SU-DHL-6 (cell line): ENCODE measurements around the gene HOXA10.

ENCODE experiments used
- CTCF ChIP-seq: fragments of 200-600 bp; sonication (generic); IDR thresholded peaks from one replicate; pipeline ENCODE4 v1.5.1; 2017; ENCODE audit warnings: antibody characterized with exemption, mild to moderate bottlenecking, low read length, moderate library complexity; ENCODE audit not compliant: insufficient read depth, poor library complexity, severe bottlenecking
- EZH2phosphoT487 ChIP-seq: fragments of 200-600 bp; sonication (generic), shearing (Covaris generic); conservative IDR thresholded peaks from 2 replicates; pipeline ENCODE4 v1.6.1; 2018; ENCODE audit warnings: mild to moderate bottlenecking, antibody characterized with exemption, low read length, moderate library complexity, mixed read lengths

GRCh38 chr7:27156916-27157701 lies 17.0 kb downstream of the HOXA10 start:
- no peak for TF ChIP-seq CTCF
- TF ChIP-seq EZH2phosphoT487, result no peak
